ENCODE measurements around the gene SNAPC4.

DNA sequence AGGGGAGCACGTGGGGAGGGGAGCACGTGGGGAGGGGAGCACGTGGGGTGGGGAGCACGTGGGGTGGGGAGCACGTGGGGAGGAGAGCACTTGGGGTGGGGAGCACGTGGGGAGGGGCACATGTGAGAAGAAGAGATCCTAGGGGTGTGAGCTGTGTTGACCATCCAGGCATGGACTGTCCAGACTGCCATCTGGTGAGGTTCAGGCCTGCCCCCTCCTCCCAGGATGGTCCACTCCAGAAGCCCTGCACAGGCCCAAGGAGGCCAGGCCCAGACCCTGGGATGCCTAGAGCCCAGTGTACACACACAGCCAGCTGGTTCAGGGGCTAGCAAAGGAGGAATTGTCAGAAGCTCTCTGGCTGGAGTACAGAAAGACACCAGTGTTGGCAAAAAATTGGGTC, 2.3 kb downstream of the SNAPC4 start:
- TF ChIP-seq EZH2phosphoT487 (conservative IDR thresholded peaks at IDR 0.05; ENCODE audit: low read length), result no peak
- TF ChIP-seq, protein P1, sequence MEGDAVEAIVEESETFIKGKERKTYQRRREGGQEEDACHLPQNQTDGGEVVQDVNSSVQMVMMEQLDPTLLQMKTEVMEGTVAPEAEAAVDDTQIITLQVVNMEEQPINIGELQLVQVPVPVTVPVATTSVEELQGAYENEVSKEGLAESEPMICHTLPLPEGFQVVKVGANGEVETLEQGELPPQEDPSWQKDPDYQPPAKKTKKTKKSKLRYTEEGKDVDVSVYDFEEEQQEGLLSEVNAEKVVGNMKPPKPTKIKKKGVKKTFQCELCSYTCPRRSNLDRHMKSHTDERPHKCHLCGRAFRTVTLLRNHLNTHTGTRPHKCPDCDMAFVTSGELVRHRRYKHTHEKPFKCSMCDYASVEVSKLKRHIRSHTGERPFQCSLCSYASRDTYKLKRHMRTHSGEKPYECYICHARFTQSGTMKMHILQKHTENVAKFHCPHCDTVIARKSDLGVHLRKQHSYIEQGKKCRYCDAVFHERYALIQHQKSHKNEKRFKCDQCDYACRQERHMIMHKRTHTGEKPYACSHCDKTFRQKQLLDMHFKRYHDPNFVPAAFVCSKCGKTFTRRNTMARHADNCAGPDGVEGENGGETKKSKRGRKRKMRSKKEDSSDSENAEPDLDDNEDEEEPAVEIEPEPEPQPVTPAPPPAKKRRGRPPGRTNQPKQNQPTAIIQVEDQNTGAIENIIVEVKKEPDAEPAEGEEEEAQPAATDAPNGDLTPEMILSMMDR (IDR thresholded peaks at IDR 0.05; ENCODE audit: insufficient read depth, low read length, poor library complexity, severe bottlenecking), result no peak
